ENCODE results near the gene GALNT10. TPM values are rescaled to one million over a fixed set of nuclear protein-coding genes. Genes with fewer than 3 reads are reported as not detected.

GALNT10 gene
- total RNA-seq, 1 experiment from 2014 or later = 27.8 TPM

- ATAC-seq = no peak
- POLR2A ChIA-PET = no interaction called here
- DNase-seq (ENCODE audit: low read depth, low spot score) = no peak
- no TSS peak for BruUV-seq (replicated peaks)
- intact Hi-C loops (cut with micrococcal nuclease) = no loop called here
- H3K79me2 ChIP-seq (ENCODE audit: insufficient read depth, low read length) = no peaks in the 10 kb centered on the region
- H3K9ac ChIP-seq (ENCODE audit: low read length) = no peak overlapping the region
- no peaks in the 10 kb centered on the region for H3K27me3 ChIP-seq (ENCODE audit: insufficient read depth, low read length)
- H3K4me1 ChIP-seq (ENCODE audit: control insufficient read depth in 1 of 2, insufficient read depth in 2 of 2, low read length in 2 of 2) = peaks cover 17 to 24% of the 10 kb centered on the region in 2 experiments
- RAD21 ChIA-PET (ENCODE audit: low non-redundant PET in 1 of 2, low total read pairs in 2 of 2, uncharacterized antibody in 2 of 2, unreplicated experiment in 2 of 2) = no interaction called here
- no peak overlapping the region for H2AFZ ChIP-seq (ENCODE audit: low read depth, low read length, poor library complexity, severe bottlenecking)
- no peaks in the 10 kb centered on the region for H3K9me3 ChIP-seq (ENCODE audit: control insufficient read depth in 1 of 2, insufficient read depth in 1 of 2, low read depth in 1 of 2, low read length in 2 of 2)
- no peaks in the 10 kb centered on the region for H3K9me2 ChIP-seq (ENCODE audit: insufficient read depth)
- no peaks in the 10 kb centered on the region for H4K20me1 ChIP-seq (ENCODE audit: insufficient read depth)
- H3K27ac ChIP-seq (ENCODE audit: low read depth, low read length) = no peak overlapping the region
- H3K36me3 ChIP-seq (ENCODE audit: control insufficient read depth in 1 of 2, insufficient read depth in 2 of 2, low read length in 2 of 2) = no peaks in the 10 kb centered on the region
- H3K4me3 ChIP-seq (replicated peaks in 1 of 2; ENCODE audit: low read depth in 1 of 2, low read length in 2 of 2) = no peak overlapping the region
- no peak for TF ChIP-seq TCF7L2 (IDR thresholded peaks at IDR 0.05; ENCODE audit: borderline replicate concordance, extremely low read depth, insufficient read depth, insufficient read length)
- TF ChIP-seq EZH2 (IDR thresholded peaks at IDR 0.05) = no peak
- TF ChIP-seq YY1 (IDR thresholded peaks at IDR 0.05; ENCODE audit: extremely low read depth, insufficient replicate concordance, low read depth, low read length) = no peak
- TF ChIP-seq SRF (IDR thresholded peaks at IDR 0.05; ENCODE audit: low read depth) = no peak
- TF ChIP-seq JUND (IDR thresholded peaks at IDR 0.05) = no peak
- no peak for TF ChIP-seq EZH2phosphoT487 (IDR thresholded peaks at IDR 0.05; ENCODE audit: borderline replicate concordance)
- TF ChIP-seq POLR2A (IDR thresholded peaks at IDR 0.05; ENCODE audit: borderline replicate concordance, extremely low read depth, insufficient read depth, insufficient read length) = no peak
- no peak for TF ChIP-seq ATF3 (IDR thresholded peaks at IDR 0.05)
- TF ChIP-seq RAD21 (IDR thresholded peaks at IDR 0.05; ENCODE audit: low read depth) = no peak
- TF ChIP-seq SIN3A (IDR thresholded peaks at IDR 0.05; ENCODE audit: low read depth) = no peak
- TF ChIP-seq FOSL1 (IDR thresholded peaks at IDR 0.05; ENCODE audit: low read depth) = no peak
- no peak overlapping the region for H3K4me2 ChIP-seq (ENCODE audit: low read length)
- CTCF ChIA-PET = interaction anchor here (0.8 kb wide), 1 partner anchor 30 kb away, joined by 3 read pairs; no protein-coding TSS in a partner anchor
These were observed 183.7 kb downstream of the GALNT10 start for GRCh38 chr5:154374264-154374663.

GRCh38 chr5:154375329-154376008, 184.9 kb downstream of the GALNT10 start:
- ChIA-PET CTCF (no interaction called here), RAD21 (ENCODE audit: low non-redundant PET in 1 of 2, low total read pairs in 2 of 2, uncharacterized antibody in 2 of 2, unreplicated experiment in 2 of 2) (no interaction called here), POLR2A (no interaction called here)
- Histone ChIP-seq H3K27me3 (ENCODE audit: insufficient read depth, low read length) (no peaks in the 10 kb centered on the region), H3K9me2 (ENCODE audit: insufficient read depth) (no peaks in the 10 kb centered on the region), H3K4me1 (ENCODE audit: control insufficient read depth in 1 of 2, insufficient read depth in 2 of 2, low read length in 2 of 2) (peaks cover 5 to 12% of the 10 kb centered on the region in 2 experiments), H3K79me2 (ENCODE audit: insufficient read depth, low read length) (no peaks in the 10 kb centered on the region), H3K9ac (ENCODE audit: low read length) (no peak overlapping the region), H3K4me3 (replicated peaks in 1 of 2; ENCODE audit: low read depth in 1 of 2, low read length in 2 of 2) (no peak overlapping the region), H3K36me3 (ENCODE audit: control insufficient read depth in 1 of 2, insufficient read depth in 2 of 2, low read length in 2 of 2) (no peaks in the 10 kb centered on the region), H4K20me1 (ENCODE audit: insufficient read depth) (no peaks in the 10 kb centered on the region), H3K9me3 (ENCODE audit: control insufficient read depth in 1 of 2, insufficient read depth in 1 of 2, low read depth in 1 of 2, low read length in 2 of 2) (no peaks in the 10 kb centered on the region), H2AFZ (ENCODE audit: low read depth, low read length, poor library complexity, severe bottlenecking) (no peak overlapping the region), H3K27ac (ENCODE audit: low read depth, low read length) (no peak overlapping the region), H3K4me2 (ENCODE audit: low read length) (no peak overlapping the region)
- DNase-seq (ENCODE audit: low read depth, low spot score) (no peak), ATAC-seq (no peak)
- TF ChIP-seq EZH2 (IDR thresholded peaks at IDR 0.05) = no peak
- no peak for TF ChIP-seq SRF (IDR thresholded peaks at IDR 0.05; ENCODE audit: low read depth)
- no peak for TF ChIP-seq POLR2A (IDR thresholded peaks at IDR 0.05; ENCODE audit: borderline replicate concordance, extremely low read depth, insufficient read depth, insufficient read length)
- no peak for TF ChIP-seq TCF7L2 (IDR thresholded peaks at IDR 0.05; ENCODE audit: borderline replicate concordance, extremely low read depth, insufficient read depth, insufficient read length)
- no peak for TF ChIP-seq SIN3A (IDR thresholded peaks at IDR 0.05; ENCODE audit: low read depth)
- TF ChIP-seq CEBPB (IDR thresholded peaks at IDR 0.05; ENCODE audit: low read depth) = no peak
- no peak for TF ChIP-seq ATF3 (IDR thresholded peaks at IDR 0.05)
- TF ChIP-seq ZFX (IDR thresholded peaks at IDR 0.05) = no peak
- no peak for TF ChIP-seq EGR1 (IDR thresholded peaks at IDR 0.05; ENCODE audit: low read depth)
- no peak for TF ChIP-seq POLR2AphosphoS5 (IDR thresholded peaks at IDR 0.05; ENCODE audit: low read depth, low read length)
- TF ChIP-seq MAX (IDR thresholded peaks at IDR 0.05) = no peak
- TF ChIP-seq JUND (IDR thresholded peaks at IDR 0.05) = no peak
- TF ChIP-seq RAD21 (IDR thresholded peaks at IDR 0.05; ENCODE audit: low read depth) = no peak
- no peak for TF ChIP-seq SP1 (IDR thresholded peaks at IDR 0.05; ENCODE audit: low read depth)
- TF ChIP-seq YY1 (IDR thresholded peaks at IDR 0.05; ENCODE audit: extremely low read depth, insufficient replicate concordance, low read depth, low read length) = no peak
- no TSS peak for BruUV-seq (replicated peaks)
- intact Hi-C loops (cut with micrococcal nuclease) = no loop called here

All from HCT116 (cell line).